Measurements from ENCODE around the gene TP73. TPM values are rescaled to one million over a fixed set of nuclear protein-coding genes. Genes with fewer than 3 reads are reported as not detected.
"Not testable (repeated sequence)": the region's sequence is repeated elsewhere in the genome, so short reads cannot be mapped to it uniquely, and the experiment has no call there.

Gene TP73
- total RNA-seq, 8 experiments from 2014 or later: 0.27 to 2.0 (median 0.83) TPM

GRCh38 chr1:3742439-3743298 lies 90.4 kb downstream of the TP73 start:
- WGBS, 10 experiments: 68 to 100% (median 93%) methylated on average over 3 to 14 of the region's 24 CpGs; no CpG with 5 or more reads in 3 of the 10 experiments
- H3K4me3 ChIP-seq: no peak overlapping the region
- H3K27ac ChIP-seq: no peak overlapping the region
- ATAC-seq (replicated peaks in 6 of 8): no peak
- peaks cover 19 to 23% of the 10 kb centered on the region in 2 donors for H3K4me1 ChIP-seq (replicated peaks in 1 of 2)
- in situ Hi-C loops (cut with MboI; ENCODE audit: low pct_unique_long_range_greater_than_20kb in 2 of 9, low sequenced_read_pairs in 9 of 9, unreplicated experiment in 9 of 9): no loop called here

GRCh38 chr1:3743421-3743820 lies 91.1 kb downstream of the TP73 start:
- Histone ChIP-seq H3K4me3 (no peak overlapping the region), H3K4me1 (replicated peaks in 1 of 2) (peaks cover 22 to 25% of the 10 kb centered on the region in 2 donors), H3K27ac (no peak overlapping the region)
- 10 to 100% (median 51%) methylated on average over 2 to 4 of the region's 4 CpGs; no CpG with 5 or more reads in 3 of the 10 experiments for WGBS, 10 experiments
- in situ Hi-C loops (cut with MboI; ENCODE audit: low pct_unique_long_range_greater_than_20kb in 2 of 9, low sequenced_read_pairs in 9 of 9, unreplicated experiment in 9 of 9): no loop called here
- peak in 2 of 8 experiments; percentile 46 to 47 for ATAC-seq (replicated peaks in 6 of 8)

- peak in 1 of 8 experiments; percentile 10 for ATAC-seq (replicated peaks in 6 of 8)
- in situ Hi-C loops (cut with MboI; ENCODE audit: low pct_unique_long_range_greater_than_20kb in 2 of 9, low sequenced_read_pairs in 9 of 9, unreplicated experiment in 9 of 9): no loop called here
- Histone ChIP-seq H3K4me1 (replicated peaks in 1 of 2) (peaks cover 22 to 25% of the 10 kb centered on the region in 2 donors), H3K27ac (no peak overlapping the region), H3K4me3 (no peak overlapping the region)
- 92 to 100% (median 96%) methylated on average over 2 to 11 of the region's 12 CpGs; no CpG with 5 or more reads in 3 of the 10 experiments for WGBS, 10 experiments
These were observed 91.5 kb downstream of the TP73 start for GRCh38 chr1:3743826-3744225.

- no peak for ATAC-seq (replicated peaks in 6 of 8)
- in situ Hi-C loops (cut with MboI; ENCODE audit: low pct_unique_long_range_greater_than_20kb in 2 of 9, low sequenced_read_pairs in 9 of 9, unreplicated experiment in 9 of 9): no loop called here
- peaks cover 22 to 25% of the 10 kb centered on the region in 2 donors for H3K4me1 ChIP-seq (replicated peaks in 1 of 2)
- WGBS, 10 experiments: 87 to 100% (median 89%) methylated on average over 1 to 8 of the region's 10 CpGs; no CpG with 5 or more reads in 7 of the 10 experiments
- no peak overlapping the region for H3K27ac ChIP-seq
- no peak overlapping the region for H3K4me3 ChIP-seq
These were observed 92.3 kb downstream of the TP73 start for GRCh38 chr1:3744646-3745045.

GRCh38 chr1:3745071-3745470 lies 92.8 kb downstream of the TP73 start:
- ATAC-seq (replicated peaks in 6 of 8): no peak
- Histone ChIP-seq H3K27ac (no peak overlapping the region), H3K4me1 (replicated peaks in 1 of 2) (peaks cover 22 to 25% of the 10 kb centered on the region in 2 donors), H3K4me3 (no peak overlapping the region)
- in situ Hi-C loops (cut with MboI; ENCODE audit: low pct_unique_long_range_greater_than_20kb in 2 of 9, low sequenced_read_pairs in 9 of 9, unreplicated experiment in 9 of 9): no loop called here
- WGBS, 10 experiments: 80 to 93% (median 87%) methylated on average over 2 to 7 of the region's 12 CpGs; no CpG with 5 or more reads in 6 of the 10 experiments

GRCh38 chr1:3745590-3746381 lies 93.5 kb downstream of the TP73 start:
- Histone ChIP-seq H3K27ac (no peak overlapping the region), H3K4me1 (replicated peaks in 1 of 2) (peaks cover 22 to 25% of the 10 kb centered on the region in 2 donors), H3K4me3 (peak overlapping the region; percentile 57 to 89 (median 76))
- ATAC-seq (replicated peaks in 6 of 8): no peak
- 57 to 83% (median 70%) methylated on average over 1 to 19 of the region's 25 CpGs; no CpG with 5 or more reads in 4 of the 10 experiments for WGBS, 10 experiments
- in situ Hi-C loops (cut with MboI; ENCODE audit: low pct_unique_long_range_greater_than_20kb in 2 of 9, low sequenced_read_pairs in 9 of 9, unreplicated experiment in 9 of 9): no loop called here

GRCh38 chr1:3746389-3746829 lies 94.1 kb downstream of the TP73 start:
- Histone ChIP-seq H3K27ac (no peak overlapping the region), H3K4me1 (replicated peaks in 1 of 2) (peaks cover 22 to 25% of the 10 kb centered on the region in 2 donors), H3K4me3 (peak overlapping the region; percentile 57 to 89 (median 76))
- peak in 5 of 8 experiments; percentile 1 to 20 (median 9) for ATAC-seq (replicated peaks in 6 of 8)
- in situ Hi-C loops (cut with MboI; ENCODE audit: low pct_unique_long_range_greater_than_20kb in 2 of 9, low sequenced_read_pairs in 9 of 9, unreplicated experiment in 9 of 9): no loop called here
- WGBS, 10 experiments: 0 to 32% (median 4%) methylated on average over 2 to 18 of the region's 35 CpGs; no CpG with 5 or more reads in 4 of the 10 experiments

- ATAC-seq (replicated peaks in 6 of 8): peak; percentile 75 to 97 (median 95)
- Histone ChIP-seq H3K27ac (no peak overlapping the region), H3K4me1 (replicated peaks in 1 of 2) (peaks cover 22 to 25% of the 10 kb centered on the region in 2 donors), H3K4me3 (peak overlapping the region; percentile 57 to 89 (median 76))
- WGBS, 10 experiments: 0% methylated on average over 1 to 5 of the region's 73 CpGs; no CpG with 5 or more reads in 7 of the 10 experiments
- in situ Hi-C loops (cut with MboI; ENCODE audit: low pct_unique_long_range_greater_than_20kb in 2 of 9, low sequenced_read_pairs in 9 of 9, unreplicated experiment in 9 of 9): no loop called here
These were observed 94.7 kb downstream of the TP73 start for GRCh38 chr1:3746830-3747521.

- no peak overlapping the region for H3K27ac ChIP-seq
- in situ Hi-C loops (cut with MboI; ENCODE audit: low pct_unique_long_range_greater_than_20kb in 2 of 9, low sequenced_read_pairs in 9 of 9, unreplicated experiment in 9 of 9): no loop called here
These were observed 95.2 kb downstream of the TP73 start for GRCh38 chr1:3747522-3747848.

GRCh38 chr1:3747903-3748302 lies 95.6 kb downstream of the TP73 start:
- 80 to 100% (median 87%) methylated on average over 1 to 12 of the region's 13 CpGs; no CpG with 5 or more reads in 4 of the 10 experiments for WGBS, 10 experiments
- no peak overlapping the region for H3K27ac ChIP-seq
- H3K4me3 ChIP-seq: peak overlapping the region in 3 of 5 donors; percentile 57 to 78 (median 75)
- in situ Hi-C loops (cut with MboI; ENCODE audit: low pct_unique_long_range_greater_than_20kb in 2 of 9, low sequenced_read_pairs in 9 of 9, unreplicated experiment in 9 of 9): no loop called here
- no peak for ATAC-seq (replicated peaks in 6 of 8)
- peaks cover 22 to 25% of the 10 kb centered on the region in 2 donors for H3K4me1 ChIP-seq (replicated peaks in 1 of 2)

More at GRCh38 chr1:3747522-3747848, 95.2 kb downstream of the TP73 start:
- 35 to 100% (median 67%) methylated on average over 1 to 6 of the region's 6 CpGs; no CpG with 5 or more reads in 4 of the 10 experiments for WGBS, 10 experiments
- no peak for ATAC-seq (replicated peaks in 6 of 8)
- H3K4me1 ChIP-seq (replicated peaks in 1 of 2): peaks cover 22 to 25% of the 10 kb centered on the region in 2 donors
- H3K4me3 ChIP-seq: peak overlapping the region; percentile 57 to 89 (median 76)

- ATAC-seq (replicated peaks in 6 of 8); in situ Hi-C loops (cut with MboI; ENCODE audit: low pct_unique_long_range_greater_than_20kb in 2 of 9, low sequenced_read_pairs in 9 of 9, unreplicated experiment in 9 of 9); H3K27ac ChIP-seq; H3K4me3 ChIP-seq: not testable (repeated sequence)
- peaks cover 22 to 25% of the 10 kb centered on the region in 2 donors for H3K4me1 ChIP-seq (replicated peaks in 1 of 2)
- 56 to 100% (median 79%) methylated on average over 2 to 12 of the region's 15 CpGs; no CpG with 5 or more reads in 2 of the 10 experiments for WGBS, 10 experiments
These were observed 96.1 kb downstream of the TP73 start for GRCh38 chr1:3748316-3748900.

- ATAC-seq (replicated peaks in 6 of 8): no peak
- in situ Hi-C loops (cut with MboI; ENCODE audit: low pct_unique_long_range_greater_than_20kb in 2 of 9, low sequenced_read_pairs in 9 of 9, unreplicated experiment in 9 of 9): no loop called here
- Histone ChIP-seq H3K4me1 (replicated peaks in 1 of 2) (peaks cover 22 to 23% of the 10 kb centered on the region in 2 donors), H3K27ac (no peak overlapping the region), H3K4me3 (no peak overlapping the region)
- WGBS, 10 experiments: 0 to 91% (median 57%) methylated on average over 1 to 5 of the region's 5 CpGs
These were observed 97.2 kb downstream of the TP73 start for GRCh38 chr1:3749512-3749911.
